BE2C (cell line): ENCODE measurements around the gene C3orf70.

Experiments used
- DNase-seq: peaks from one replicate; pipeline ENCODE4 v3.0.0-alpha.2; 2020
- H3K27me3 ChIP-seq: fragments of 250-450 bp; sonication (Bioruptor Pico); 2 replicates; pipeline ENCODE4 v1.5.1; 2020; ENCODE audit warnings: mild to moderate bottlenecking
- H3K36me3 ChIP-seq: fragments of 250-450 bp; sonication (Bioruptor Pico); 2 replicates; pipeline ENCODE4 v1.5.1; 2020; ENCODE audit warnings: mild to moderate bottlenecking
- H3K4me1 ChIP-seq: fragments of 250-450 bp; sonication (Bioruptor Pico); 2 replicates; pipeline ENCODE4 v1.5.1; 2020
- H3K4me3 ChIP-seq: 2 replicates; pipeline ENCODE4 v1.5.1; 2011; ENCODE audit warnings: low read depth, low read length
- H3K9me3 ChIP-seq: fragments of 250-450 bp; sonication (Bioruptor Pico); 2 replicates; pipeline ENCODE4 v1.5.1; 2020
- TF ChIP-seq, protein P1 (sequence below): IDR thresholded peaks from 2 replicates; pipeline ENCODE4 v1.5.1; 2012; ENCODE audit warnings: mild to moderate bottlenecking, low read depth, low read length

Gene C3orf70

DNA sequence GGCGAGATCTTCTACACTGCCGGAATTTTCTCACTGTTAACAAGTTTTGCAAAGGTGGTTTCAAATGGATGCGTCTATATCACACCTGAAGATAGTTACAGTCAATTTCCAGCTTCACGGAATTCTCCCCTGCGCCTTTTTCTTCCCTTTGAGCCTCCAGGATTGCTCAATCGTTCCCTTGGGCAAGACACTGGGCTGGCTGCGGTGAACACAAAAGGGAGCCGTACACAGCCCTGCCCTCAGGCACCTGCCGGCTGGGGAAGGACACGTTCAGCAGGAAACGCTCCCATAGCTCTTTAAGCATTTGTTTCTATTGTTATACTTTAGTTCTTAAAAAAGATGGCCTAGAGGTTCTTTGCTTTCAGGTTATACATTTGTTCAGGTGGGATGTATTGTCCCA is 85.7 kb downstream of the C3orf70 start:
- TF ChIP-seq, protein P1, sequence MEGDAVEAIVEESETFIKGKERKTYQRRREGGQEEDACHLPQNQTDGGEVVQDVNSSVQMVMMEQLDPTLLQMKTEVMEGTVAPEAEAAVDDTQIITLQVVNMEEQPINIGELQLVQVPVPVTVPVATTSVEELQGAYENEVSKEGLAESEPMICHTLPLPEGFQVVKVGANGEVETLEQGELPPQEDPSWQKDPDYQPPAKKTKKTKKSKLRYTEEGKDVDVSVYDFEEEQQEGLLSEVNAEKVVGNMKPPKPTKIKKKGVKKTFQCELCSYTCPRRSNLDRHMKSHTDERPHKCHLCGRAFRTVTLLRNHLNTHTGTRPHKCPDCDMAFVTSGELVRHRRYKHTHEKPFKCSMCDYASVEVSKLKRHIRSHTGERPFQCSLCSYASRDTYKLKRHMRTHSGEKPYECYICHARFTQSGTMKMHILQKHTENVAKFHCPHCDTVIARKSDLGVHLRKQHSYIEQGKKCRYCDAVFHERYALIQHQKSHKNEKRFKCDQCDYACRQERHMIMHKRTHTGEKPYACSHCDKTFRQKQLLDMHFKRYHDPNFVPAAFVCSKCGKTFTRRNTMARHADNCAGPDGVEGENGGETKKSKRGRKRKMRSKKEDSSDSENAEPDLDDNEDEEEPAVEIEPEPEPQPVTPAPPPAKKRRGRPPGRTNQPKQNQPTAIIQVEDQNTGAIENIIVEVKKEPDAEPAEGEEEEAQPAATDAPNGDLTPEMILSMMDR, result no peak
- DNase-seq, result no peak
- Histone ChIP-seq H3K36me3 (no peaks in the 10 kb centered on the region), H3K4me3 (no peak overlapping the region), H3K9me3 (no peaks in the 10 kb centered on the region), H3K4me1 (no peaks in the 10 kb centered on the region), H3K27me3 (no peaks in the 10 kb centered on the region)

DNA sequence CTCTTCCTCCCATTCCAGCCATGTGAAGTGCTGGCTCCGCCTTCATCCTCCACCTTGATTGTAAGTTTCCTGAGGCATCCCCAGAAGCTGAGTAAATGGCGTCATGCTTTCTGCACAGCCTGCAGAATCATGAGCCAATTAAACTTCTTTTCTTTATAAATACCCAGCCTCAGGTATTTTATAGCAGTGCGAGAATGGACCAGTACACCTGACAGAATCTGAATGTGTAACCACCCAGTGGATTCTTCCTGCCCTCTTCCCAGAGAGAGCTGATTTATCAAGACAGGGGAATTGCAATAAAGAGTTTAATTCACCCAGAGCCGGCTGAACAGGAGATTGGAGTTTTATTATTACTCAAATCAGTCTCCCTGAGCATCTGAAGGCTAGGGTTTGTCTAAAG is 86.6 kb downstream of the C3orf70 start:
- no peak for DNase-seq
- Histone ChIP-seq H3K4me1 (no peaks in the 10 kb centered on the region), H3K9me3 (no peaks in the 10 kb centered on the region), H3K36me3 (no peaks in the 10 kb centered on the region), H3K27me3 (no peaks in the 10 kb centered on the region), H3K4me3 (no peak overlapping the region)
- TF ChIP-seq, protein P1, result no peak

DNA sequence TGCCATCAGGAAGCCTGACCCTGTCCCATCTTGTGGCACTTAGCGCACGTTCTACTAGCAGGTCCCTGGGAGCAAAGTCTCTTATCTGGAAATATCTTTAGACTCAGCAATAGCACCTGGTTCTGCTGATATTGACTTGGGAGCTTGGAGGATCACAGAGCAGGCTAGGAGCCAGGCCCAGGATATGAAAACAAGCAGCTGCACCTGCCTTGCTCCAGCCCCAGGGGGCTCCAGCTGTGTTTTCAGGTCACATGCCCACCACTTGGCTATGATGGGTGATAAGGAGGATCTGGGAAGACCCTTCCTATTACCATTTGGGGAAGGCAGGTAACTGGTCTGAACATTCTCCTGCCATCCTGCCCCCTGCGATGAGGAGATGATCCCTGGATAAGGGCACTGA is 87.8 kb downstream of the C3orf70 start:
- Histone ChIP-seq H3K9me3 (no peaks in the 10 kb centered on the region), H3K36me3 (no peaks in the 10 kb centered on the region), H3K4me1 (no peaks in the 10 kb centered on the region), H3K27me3 (no peaks in the 10 kb centered on the region), H3K4me3 (no peak overlapping the region)
- no peak for DNase-seq
- TF ChIP-seq, protein P1, result peak; percentile 35

DNA sequence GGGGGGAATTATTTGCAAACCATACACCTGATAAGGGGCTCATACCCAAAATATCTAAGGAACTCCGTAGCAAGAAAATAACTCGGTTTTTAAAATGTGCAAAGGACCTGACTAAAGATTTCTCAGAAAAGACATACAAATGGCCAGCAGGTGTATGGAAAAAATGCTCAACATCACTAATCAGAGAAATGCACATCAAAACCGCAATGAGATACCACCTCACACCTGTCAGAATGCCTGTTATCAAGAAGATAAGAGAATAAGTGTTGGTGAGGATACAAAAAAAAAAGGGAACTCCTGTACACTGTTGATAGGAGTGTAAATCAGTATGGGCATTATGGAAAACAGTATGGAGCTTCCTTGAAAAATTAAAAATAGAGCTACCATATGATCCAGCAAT is 89.4 kb downstream of the C3orf70 start:
- TF ChIP-seq, protein P1, result no peak

DNA sequence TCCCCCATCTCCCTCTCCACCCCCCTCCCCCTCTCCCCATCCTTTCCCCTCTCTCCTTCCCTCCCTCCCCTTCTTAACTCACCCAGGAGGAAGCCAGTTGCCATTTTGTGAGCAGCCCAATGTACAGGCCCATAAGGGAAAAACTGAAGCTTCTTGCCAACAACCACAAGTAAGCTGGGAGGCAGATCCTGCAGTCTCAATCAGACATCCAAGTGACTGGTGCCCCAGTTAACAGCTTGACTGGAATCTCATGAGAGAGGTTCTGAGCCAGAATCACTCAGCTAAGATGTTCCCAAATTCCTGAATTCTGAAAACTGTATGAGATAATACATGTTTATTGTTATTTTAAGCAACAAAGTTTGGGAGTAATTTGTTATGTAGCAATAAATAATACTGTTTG is 90.7 kb downstream of the C3orf70 start:
- Histone ChIP-seq H3K9me3 (no peaks in the 10 kb centered on the region), H3K4me1 (no peaks in the 10 kb centered on the region), H3K36me3 (no peaks in the 10 kb centered on the region), H3K4me3 (no peak overlapping the region), H3K27me3 (no peaks in the 10 kb centered on the region)
- DNase-seq, result no peak
- TF ChIP-seq, protein P1, result no peak

More for the DNA sequence above, 89.4 kb downstream of the C3orf70 start:
- no peaks in the 10 kb centered on the region for H3K36me3 ChIP-seq
- no peak overlapping the region for H3K4me3 ChIP-seq
- no peaks in the 10 kb centered on the region for H3K27me3 ChIP-seq
- DNase-seq, result no peak
- H3K9me3 ChIP-seq, result no peaks in the 10 kb centered on the region
- no peaks in the 10 kb centered on the region for H3K4me1 ChIP-seq

DNA sequence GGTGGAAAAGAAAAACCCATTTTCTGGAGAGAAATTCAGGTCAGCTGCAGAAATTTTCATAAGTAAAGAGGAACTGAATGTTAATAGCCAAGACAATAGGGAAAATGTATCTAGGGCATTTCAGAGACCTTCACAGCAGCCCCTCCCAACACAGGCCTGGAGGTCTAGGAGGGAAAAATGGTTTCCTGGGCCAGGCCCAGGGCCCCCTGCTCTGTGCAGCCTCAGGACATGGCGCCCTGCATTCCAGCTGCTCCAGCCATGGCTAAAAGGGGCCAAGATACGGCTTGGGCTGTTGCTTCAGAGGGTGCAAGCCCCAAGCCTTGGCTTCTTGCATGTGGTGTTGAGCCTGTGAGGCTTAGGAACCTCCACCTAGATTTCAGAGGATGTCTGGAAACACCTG is 92.2 kb downstream of the C3orf70 start:
- TF ChIP-seq, protein P1, result no peak
- no peak for DNase-seq
- H3K4me3 ChIP-seq, result no peak overlapping the region
- no peaks in the 10 kb centered on the region for H3K9me3 ChIP-seq
- H3K4me1 ChIP-seq, result no peaks in the 10 kb centered on the region
- H3K36me3 ChIP-seq, result no peaks in the 10 kb centered on the region
- no peaks in the 10 kb centered on the region for H3K27me3 ChIP-seq
